HG02678 (cell line): ENCODE data around the gene NDEL1.

Experiments used
- ATAC-seq: cut with Tn5 transposase; IDR thresholded peaks from one replicate; pipeline ENCODE4 v1.9.1; 2021; ENCODE audit warnings: mild to moderate bottlenecking, moderate library complexity; ENCODE audit not compliant: unreplicated experiment

The NDEL1 gene

GRCh38 chr17:8453326-8453725 is 17.6 kb downstream of the NDEL1 start:
- ATAC-seq, result no peak

DNA sequence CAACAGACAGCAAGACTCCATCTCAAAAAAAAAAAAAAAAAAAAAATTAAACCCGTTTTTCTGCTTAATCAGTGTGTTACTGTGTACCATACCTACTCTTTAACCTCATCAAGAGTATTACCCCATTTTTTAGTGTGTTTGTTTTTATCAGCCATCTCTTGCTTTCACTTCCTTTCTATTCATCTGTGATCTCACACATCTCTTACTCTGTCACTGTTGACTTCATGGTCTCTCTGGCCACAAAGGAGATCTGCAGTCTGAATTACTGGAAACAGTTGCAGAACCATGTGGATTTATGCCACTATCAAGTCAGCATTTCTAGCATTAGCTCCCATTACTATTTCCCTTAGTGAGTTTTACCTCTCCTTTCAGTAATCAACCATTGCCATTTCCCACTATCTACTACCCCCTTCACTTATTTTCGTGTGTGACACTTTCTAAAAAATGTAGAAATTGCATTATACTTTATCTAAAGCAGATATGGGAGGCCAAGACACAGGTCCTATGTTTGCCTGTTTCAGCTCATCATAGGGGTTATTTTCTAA is 20.1 kb downstream of the NDEL1 start:
- no peak for ATAC-seq

DNA sequence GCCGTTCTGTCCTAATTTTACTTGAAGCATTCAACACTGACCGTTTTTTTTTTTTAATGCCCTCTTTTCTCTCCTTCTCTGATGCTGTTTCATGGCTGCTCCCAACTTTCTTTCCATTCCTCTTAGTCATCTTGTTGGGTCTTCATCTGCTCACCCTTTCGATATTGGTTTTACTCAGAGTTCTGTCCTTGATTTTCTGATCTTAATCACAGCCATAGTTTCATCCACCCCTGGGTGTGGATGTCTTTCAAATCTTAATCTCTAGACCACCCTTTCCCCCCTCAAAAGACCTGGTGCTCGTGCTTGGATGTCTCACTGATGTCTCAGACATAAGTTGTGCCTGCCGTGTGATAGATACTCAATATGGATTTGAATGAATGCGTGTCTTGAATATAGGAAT is 22.4 kb downstream of the NDEL1 start:
- no peak for ATAC-seq

GRCh38 chr17:8459107-8459506 is 23.4 kb downstream of the NDEL1 start:
- ATAC-seq, result no peak

DNA sequence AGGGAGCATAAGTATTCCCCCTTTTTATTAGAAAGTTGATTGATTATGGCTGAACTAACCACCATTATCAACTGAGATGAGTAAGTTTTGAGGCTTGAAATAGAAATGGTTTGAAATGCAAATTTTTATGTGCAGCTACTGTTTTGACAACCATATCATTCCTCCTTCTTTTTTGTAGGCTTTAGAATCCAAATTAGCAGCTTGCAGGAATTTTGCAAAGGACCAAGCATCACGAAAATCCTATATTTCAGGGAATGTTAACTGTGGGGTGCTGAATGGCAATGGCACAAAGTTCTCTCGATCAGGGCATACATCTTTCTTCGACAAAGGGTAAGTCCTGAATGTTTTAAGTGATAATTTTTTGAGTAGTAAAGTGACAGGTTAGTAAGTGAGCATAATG is 24.1 kb downstream of the NDEL1 start:
- no peak for ATAC-seq

- ATAC-seq, result no peak
Measured at GRCh38 chr17:8462564-8462963, 26.9 kb downstream of the NDEL1 start.

DNA sequence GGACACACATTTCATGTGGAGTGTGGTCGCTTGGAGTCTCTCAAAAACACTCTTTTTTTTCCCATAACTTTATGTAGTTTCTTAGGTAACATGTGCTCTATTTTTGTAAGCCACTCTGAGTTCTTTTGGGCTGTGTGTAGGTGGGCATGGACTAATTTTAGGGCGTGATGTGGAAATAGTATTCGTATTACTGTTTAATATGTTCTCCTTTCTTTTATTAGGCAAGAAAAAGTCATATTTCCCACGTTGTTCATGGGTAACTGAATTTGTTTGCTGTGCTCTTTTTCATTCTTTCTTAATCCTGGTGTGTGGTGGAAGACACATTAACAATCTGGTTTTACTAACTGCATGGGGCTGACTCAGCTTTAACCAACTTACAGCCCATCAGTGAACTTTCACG is 27.4 kb downstream of the NDEL1 start:
- no peak for ATAC-seq

DNA sequence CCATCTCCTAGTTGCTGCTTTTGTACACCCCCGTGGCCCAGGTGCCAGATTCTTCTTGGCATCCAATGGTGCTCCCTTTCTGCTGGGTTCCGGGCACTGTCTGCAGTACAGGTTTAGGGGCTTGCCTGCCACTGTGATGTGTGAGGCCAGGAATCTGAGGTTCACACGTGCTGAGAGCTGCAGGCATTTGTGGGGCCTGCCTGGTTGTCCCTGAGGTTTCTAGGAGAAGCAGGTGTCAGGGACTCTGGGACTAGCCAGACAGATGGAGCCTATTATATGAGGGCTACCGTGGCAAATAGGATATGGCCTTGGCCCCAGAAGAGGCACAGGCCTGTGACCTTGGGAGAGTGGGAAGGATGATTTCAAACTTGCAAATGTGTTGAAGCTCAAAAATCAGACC is 29.3 kb downstream of the NDEL1 start:
- ATAC-seq, result no peak

- no peak for ATAC-seq
Measured at GRCh38 chr17:8465356-8465755, 29.7 kb downstream of the NDEL1 start.

- ATAC-seq, result no peak
Measured at GRCh38 chr17:8465759-8466158, 30.1 kb downstream of the NDEL1 start.

- ATAC-seq, result no peak
Measured at GRCh38 chr17:8466456-8466855, 30.8 kb downstream of the NDEL1 start.

DNA sequence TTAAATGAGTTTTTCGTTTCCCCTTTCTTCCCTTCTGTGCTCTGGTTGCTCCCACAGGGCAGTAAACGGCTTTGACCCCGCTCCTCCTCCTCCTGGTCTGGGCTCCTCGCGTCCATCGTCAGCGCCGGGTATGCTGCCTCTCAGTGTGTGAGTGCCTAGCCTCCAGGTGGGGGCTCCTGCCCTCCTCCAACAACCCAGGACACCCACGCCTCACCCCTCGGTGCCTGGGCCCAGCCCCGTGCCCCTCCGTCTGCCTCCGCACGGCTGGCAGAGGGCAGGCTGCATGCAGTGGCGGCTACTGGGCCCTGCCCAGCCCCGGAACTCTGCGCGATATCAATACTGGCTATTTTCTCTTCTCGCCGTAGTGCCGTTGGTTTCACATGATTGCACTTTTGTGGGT is 31.2 kb downstream of the NDEL1 start:
- ATAC-seq, result no peak

DNA sequence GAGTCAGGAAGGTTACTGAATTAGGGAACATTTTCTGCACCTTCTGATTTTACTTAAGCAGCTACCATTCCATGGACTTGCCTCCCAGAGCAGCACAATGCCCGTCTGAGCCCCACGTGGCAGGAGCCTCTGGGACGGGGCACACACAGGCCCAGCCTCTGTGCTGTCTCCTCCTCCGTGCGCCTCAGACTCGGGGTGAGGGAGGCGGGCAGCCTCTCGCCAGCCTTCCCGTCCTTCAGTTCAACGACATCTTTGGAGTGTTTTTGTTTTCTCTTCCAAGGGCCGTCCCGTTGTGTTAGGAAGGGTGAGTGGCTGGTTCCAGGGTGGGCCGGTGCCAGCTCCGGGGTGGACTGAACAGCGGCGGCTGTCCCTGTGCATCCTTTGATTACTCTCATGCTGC is 31.8 kb downstream of the NDEL1 start:
- no peak for ATAC-seq

DNA sequence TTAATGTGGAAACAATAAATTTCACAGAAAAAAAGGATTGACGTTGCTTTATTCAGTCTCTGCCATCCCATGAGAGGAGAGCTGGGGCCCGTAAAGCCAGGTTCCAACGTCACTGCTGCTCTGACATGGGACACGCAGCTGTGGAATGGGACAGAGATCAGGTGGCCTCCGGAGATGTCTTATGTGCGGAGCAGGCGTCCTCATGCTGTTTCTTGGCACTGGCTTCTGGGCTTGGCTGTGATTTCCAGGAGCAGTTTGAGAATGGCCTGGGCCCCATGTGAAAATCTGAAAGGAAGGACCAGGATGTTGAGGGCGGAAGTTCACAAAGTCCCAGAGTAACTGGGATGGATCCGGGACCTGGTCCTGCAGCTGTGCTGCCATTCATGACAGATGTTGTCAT is 32.4 kb downstream of the NDEL1 start:
- ATAC-seq, result no peak

DNA sequence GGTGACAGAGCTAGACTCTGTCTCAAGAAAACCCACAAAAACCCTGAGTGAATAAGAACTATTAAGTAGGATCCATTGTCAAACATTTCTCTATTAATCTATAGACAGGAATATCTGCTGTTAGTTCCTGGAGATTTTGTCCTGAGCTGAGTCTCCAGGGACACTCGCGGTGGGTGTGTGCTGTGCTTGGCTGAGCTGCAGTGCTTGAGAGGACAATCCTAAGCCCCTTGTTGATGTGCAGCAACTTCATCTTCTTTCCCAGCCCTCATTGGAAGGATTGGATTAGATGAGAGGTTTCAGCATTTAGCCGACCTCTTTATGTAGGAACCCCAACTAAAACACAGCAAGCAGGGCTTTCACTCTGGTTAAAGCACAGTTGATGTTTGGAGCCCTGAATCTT is 33.3 kb downstream of the NDEL1 start:
- ATAC-seq, result no peak

DNA sequence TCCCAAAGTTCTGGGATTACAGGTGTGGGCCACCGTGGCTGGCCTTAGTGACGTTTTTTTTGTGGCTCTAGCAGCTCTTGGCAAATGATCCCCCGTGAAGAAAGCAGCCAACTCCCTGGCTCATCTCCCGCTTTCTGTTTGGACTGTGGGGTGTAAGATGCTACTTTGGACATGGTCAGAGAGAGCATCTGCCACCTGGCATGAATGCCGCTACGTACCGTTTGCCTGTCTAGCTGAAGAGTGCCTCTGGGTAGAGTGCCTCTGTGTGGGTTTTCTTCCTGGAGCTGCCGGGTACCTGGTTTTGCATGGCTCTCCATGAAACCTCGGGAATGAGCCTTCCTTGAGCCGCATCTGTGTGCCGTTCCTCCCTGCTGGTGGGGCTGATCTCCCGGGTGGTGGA is 34.3 kb downstream of the NDEL1 start:
- no peak for ATAC-seq

- ATAC-seq, result no peak
Measured at GRCh38 chr17:8470447-8471047, 34.9 kb downstream of the NDEL1 start.

GRCh38 chr17:8472663-8473062 is 37.0 kb downstream of the NDEL1 start:
- no peak for ATAC-seq

GRCh38 chr17:8473451-8474192 is 37.9 kb downstream of the NDEL1 start:
- ATAC-seq, result no peak

- no peak for ATAC-seq
Measured at GRCh38 chr17:8474826-8475225, 39.1 kb downstream of the NDEL1 start.

GRCh38 chr17:8475227-8475626 is 39.5 kb downstream of the NDEL1 start:
- no peak for ATAC-seq

- no peak for ATAC-seq
Measured at GRCh38 chr17:8475781-8476180, 40.1 kb downstream of the NDEL1 start.

GRCh38 chr17:8476741-8477140 is 41.1 kb downstream of the NDEL1 start:
- no peak for ATAC-seq
